RWPE2 (cell line): ENCODE data around the gene FRMD4B.

Experiments
- ATAC-seq: fragments of 200-7000 bp; cut with Tn5 transposase; 3 replicates; pipeline ENCODE4 v1.9.1; 2021; ENCODE audit warnings: low read depth
- DNase-seq: peaks from one replicate; pipeline ENCODE4 v3.0.0-alpha.2; 2020; ENCODE audit warnings: low spot score
- H3K27ac ChIP-seq: fragments of 450-650 bp; 2 replicates; pipeline ENCODE4 v1.5.1; 2017; ENCODE audit warnings: mild to moderate bottlenecking; ENCODE audit not compliant: poor library complexity, severe bottlenecking
- H3K27me3 ChIP-seq: fragments of 250-450 bp; sonication (Bioruptor Pico); 2 replicates; pipeline ENCODE4 v1.5.1; 2021; ENCODE audit warnings: mild to moderate bottlenecking, moderate library complexity; ENCODE audit not compliant: insufficient read depth, poor library complexity, severe bottlenecking
- H3K36me3 ChIP-seq: fragments of 250-450 bp; sonication (Bioruptor Pico); 2 replicates; pipeline ENCODE4 v1.5.1; 2020; ENCODE audit warnings: low read depth, mild to moderate bottlenecking, moderate library complexity
- H3K4me1 ChIP-seq: fragments of 250-450 bp; sonication (Bioruptor Pico); 2 replicates; pipeline ENCODE4 v1.5.1; 2021; ENCODE audit warnings: mild to moderate bottlenecking, moderate library complexity; ENCODE audit not compliant: insufficient read depth, poor library complexity, severe bottlenecking
- H3K4me3 ChIP-seq: fragments of 250-450 bp; sonication (Bioruptor Pico); 2 replicates; pipeline ENCODE4 v1.5.1; 2021; ENCODE audit warnings: mild to moderate bottlenecking, moderate library complexity; ENCODE audit not compliant: severe bottlenecking
- H3K9me3 ChIP-seq: fragments of 250-450 bp; sonication (Bioruptor Pico); 2 replicates; pipeline ENCODE4 v1.5.1; 2021; ENCODE audit warnings: mild to moderate bottlenecking, moderate library complexity; ENCODE audit not compliant: severe bottlenecking
- TF ChIP-seq, protein P1 (sequence below): fragments of 450-650 bp; IDR thresholded peaks from one replicate; pipeline ENCODE4 v1.5.1; 2017; ENCODE audit warnings: mild to moderate bottlenecking, moderate library complexity; ENCODE audit not compliant: poor library complexity, severe bottlenecking

Gene FRMD4B

DNA sequence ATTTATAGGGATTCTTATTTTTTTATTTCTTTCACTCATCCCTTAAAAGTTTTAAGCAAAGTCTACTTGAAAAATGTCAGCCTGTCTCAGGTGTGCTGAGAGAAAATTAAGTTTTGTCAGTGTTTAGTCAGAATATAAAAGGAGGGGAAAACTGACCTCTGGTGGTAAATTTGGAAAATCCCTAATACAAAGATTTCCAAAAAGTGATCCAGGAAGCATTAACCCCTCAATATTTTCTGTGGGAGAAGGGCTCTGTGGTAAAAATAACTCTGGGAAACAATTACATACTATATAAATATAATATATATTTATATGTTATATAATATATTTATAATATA, 41.0 kb upstream of the FRMD4B start:
- no peaks in the 10 kb centered on the region for H3K27me3 ChIP-seq
- DNase-seq (no peak), ATAC-seq (no peak)
- peak overlapping the region; percentile 24 for H3K27ac ChIP-seq
- H3K9me3 ChIP-seq = no peaks in the 10 kb centered on the region
- H3K36me3 ChIP-seq = peaks cover 20% of the 10 kb centered on the region
- H3K4me1 ChIP-seq = peaks cover 18% of the 10 kb centered on the region
- TF ChIP-seq, protein P1, sequence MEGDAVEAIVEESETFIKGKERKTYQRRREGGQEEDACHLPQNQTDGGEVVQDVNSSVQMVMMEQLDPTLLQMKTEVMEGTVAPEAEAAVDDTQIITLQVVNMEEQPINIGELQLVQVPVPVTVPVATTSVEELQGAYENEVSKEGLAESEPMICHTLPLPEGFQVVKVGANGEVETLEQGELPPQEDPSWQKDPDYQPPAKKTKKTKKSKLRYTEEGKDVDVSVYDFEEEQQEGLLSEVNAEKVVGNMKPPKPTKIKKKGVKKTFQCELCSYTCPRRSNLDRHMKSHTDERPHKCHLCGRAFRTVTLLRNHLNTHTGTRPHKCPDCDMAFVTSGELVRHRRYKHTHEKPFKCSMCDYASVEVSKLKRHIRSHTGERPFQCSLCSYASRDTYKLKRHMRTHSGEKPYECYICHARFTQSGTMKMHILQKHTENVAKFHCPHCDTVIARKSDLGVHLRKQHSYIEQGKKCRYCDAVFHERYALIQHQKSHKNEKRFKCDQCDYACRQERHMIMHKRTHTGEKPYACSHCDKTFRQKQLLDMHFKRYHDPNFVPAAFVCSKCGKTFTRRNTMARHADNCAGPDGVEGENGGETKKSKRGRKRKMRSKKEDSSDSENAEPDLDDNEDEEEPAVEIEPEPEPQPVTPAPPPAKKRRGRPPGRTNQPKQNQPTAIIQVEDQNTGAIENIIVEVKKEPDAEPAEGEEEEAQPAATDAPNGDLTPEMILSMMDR = peak; percentile 41
- no peak overlapping the region for H3K4me3 ChIP-seq

DNA sequence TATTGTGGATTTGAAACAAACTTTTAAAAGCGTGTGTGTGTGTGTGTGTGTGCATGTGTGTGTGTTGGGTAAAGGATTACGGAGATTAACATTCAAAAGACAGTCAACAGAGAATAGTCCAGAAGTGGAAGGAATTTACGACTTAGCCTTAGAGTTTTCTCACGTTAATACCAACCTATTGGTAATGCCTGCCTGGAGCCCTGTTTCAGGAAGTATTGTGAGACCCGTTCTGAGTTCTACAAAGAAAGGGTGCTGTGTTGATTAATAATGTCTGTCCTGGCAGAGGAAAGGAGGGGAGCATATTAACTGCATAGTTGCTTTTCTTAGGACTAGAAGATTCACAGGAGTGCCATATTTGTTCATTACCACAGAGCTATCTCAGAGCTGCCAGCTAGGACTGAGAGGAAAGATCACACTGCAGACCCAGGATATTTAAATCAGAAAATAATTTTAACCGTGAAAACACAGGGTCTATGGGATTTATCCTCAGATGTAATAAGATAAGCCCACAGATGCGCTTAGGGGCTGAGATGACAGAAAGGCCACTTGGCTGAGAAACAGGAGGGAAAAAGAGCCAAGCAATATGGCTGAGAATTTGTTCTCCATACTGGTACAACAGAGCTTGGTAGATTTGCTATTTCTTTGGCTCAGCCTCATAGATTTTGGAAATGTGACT, 40.5 kb upstream of the FRMD4B start:
- Histone ChIP-seq H3K27me3 (no peaks in the 10 kb centered on the region), H3K9me3 (no peaks in the 10 kb centered on the region), H3K27ac (peak overlapping the region; percentile 24), H3K4me1 (peaks cover 23% of the 10 kb centered on the region), H3K36me3 (peaks cover 20% of the 10 kb centered on the region), H3K4me3 (no peak overlapping the region)
- ATAC-seq = no peak
- no peak for DNase-seq
- TF ChIP-seq, protein P1 = no peak

DNA sequence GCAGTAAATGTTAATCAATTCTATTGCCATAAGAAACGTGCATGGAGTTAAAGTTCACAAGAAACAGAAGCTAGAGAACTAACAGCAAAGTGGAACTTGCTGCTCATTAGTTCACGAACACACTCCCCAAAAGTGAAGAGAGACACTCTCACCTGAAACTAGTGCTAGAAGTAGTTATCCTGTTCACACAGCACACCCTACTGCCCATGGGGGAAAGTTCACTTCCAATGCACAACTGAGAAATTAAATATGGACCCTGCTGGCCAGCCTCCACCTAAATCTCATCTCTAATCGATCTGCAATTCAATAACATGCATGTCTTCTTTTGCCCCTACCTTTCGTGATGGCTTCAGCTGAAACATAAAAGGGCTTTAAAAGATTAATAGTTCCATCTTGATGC, 39.4 kb upstream of the FRMD4B start:
- no peak for DNase-seq
- H3K9me3 ChIP-seq = no peaks in the 10 kb centered on the region
- no peak overlapping the region for H3K27ac ChIP-seq
- H3K4me3 ChIP-seq = no peak overlapping the region
- TF ChIP-seq, protein P1 = peak; percentile 58
- no peaks in the 10 kb centered on the region for H3K27me3 ChIP-seq
- H3K4me1 ChIP-seq = peaks cover 34% of the 10 kb centered on the region
- H3K36me3 ChIP-seq = peaks cover 17% of the 10 kb centered on the region; the same call in 1 of the 2 replicates
- ATAC-seq = peak; percentile 35; the same call in 1 of the 3 replicates

DNA sequence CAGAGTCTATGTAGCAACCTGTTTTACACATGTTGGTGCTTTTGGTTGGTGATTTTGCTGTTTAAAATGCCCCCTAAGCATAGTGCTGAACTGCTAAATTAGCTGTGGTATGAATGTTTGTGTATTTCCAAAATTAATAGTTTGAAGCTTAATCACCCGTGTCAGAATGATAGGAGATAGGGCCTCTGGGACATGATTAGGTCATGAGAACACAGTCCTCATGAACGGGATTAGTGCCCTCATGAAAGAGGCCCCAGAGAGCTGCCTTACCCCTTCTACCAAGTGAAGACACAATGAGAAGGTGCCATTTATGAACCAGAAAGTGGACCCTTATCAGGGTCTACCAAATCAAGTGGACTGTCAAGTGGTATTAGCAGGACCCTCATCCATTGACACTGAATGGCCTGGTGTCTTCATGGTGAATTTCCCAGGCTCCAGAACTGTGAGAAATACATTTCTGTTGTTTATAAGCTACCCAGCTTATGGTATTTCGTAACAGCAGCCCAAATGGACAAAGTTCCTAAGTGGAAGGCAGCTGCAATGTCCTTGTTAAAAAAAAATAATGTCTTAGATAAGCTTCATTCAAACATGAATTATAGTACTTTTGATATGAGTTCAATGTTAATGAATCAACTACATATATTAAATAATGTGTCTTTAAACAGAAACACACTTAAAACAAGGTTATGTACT, 37.7 kb upstream of the FRMD4B start:
- Histone ChIP-seq H3K4me1 (peaks cover 34% of the 10 kb centered on the region), H3K36me3 (peaks cover 17% of the 10 kb centered on the region; the same call in 1 of the 2 replicates), H3K27ac (peak overlapping the region; percentile 68), H3K9me3 (no peaks in the 10 kb centered on the region), H3K4me3 (no peak overlapping the region), H3K27me3 (no peaks in the 10 kb centered on the region)
- TF ChIP-seq, protein P1 = no peak
- DNase-seq (no peak), ATAC-seq (no peak)

DNA sequence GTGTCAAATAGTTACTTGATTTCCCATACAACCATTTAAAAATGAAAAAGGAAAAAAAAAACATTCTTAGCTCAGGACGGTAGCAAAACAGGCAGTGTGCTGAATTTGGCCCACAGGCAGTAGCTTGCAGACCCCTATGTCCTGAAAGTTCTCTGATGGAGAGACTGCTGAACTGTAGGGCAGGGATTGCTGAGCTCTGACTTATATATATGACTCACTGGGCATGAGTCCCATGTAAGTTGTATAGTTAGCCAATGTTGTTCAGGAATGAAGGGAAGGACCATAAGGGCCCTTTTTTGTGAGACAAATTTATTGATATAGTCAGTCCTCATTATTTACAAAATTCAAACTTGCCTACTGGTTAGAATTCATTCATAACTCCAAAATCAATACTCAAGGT, 36.9 kb upstream of the FRMD4B start:
- H3K27ac ChIP-seq = peak overlapping the region; percentile 68
- no peaks in the 10 kb centered on the region for H3K9me3 ChIP-seq
- ATAC-seq (peak; percentile 95), DNase-seq (no peak)
- no peaks in the 10 kb centered on the region for H3K27me3 ChIP-seq
- peaks cover 34% of the 10 kb centered on the region for H3K4me1 ChIP-seq
- peaks cover 18% of the 10 kb centered on the region; the same call in 1 of the 2 replicates for H3K36me3 ChIP-seq
- TF ChIP-seq, protein P1 = no peak
- no peak overlapping the region for H3K4me3 ChIP-seq
